Measurements from ENCODE around the gene SV2B.

Gene SV2B

GRCh38 chr15:91136386-91136923 lies 36.4 kb downstream of the SV2B start:
- no peak for DNase-seq (ENCODE audit: low read depth in 2 of 2)

DNA sequence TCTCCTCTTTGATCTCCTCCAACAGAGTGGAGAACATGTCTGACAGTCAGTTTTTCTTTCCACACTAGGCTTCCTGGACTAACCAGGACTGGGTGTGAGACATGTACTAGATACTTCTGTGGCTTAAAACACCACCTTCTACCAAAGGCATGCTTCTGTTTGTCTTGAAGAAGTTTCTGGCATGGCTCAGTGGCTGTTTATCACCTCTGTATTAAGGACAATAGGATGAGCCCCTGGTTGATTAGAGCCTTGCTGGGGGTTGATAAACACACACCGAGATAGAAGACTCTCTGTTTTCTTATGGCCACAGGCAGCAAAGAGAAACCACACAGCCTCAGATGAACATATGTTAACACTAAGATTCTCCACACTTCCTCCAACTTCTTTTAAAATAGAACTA lies 40.5 kb downstream of the SV2B start:
- no peak for DNase-seq (ENCODE audit: low read depth in 2 of 2)

DNA sequence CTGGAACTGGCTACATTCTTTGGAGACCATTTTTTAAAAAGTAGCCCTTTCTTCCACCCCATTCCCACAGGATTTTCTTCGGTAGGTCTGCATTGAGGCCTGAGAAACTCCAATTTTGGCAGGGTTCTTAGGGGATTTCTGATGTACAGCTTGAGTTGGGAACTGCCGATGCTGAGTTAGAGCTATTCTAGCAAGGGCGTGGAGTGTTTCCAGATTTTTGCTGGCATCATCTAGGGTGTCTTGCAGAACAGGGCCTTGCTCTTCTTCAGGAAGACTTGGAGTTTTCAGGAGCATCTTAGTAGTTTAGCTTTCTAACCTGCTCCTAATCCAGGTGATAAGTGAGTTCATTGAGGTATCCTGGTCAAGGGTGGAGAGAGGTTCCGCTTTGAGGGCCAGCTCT lies 41.0 kb downstream of the SV2B start:
- DNase-seq (ENCODE audit: low read depth in 2 of 2), result no peak

- no peak for DNase-seq (ENCODE audit: low read depth in 2 of 2)
Observed at GRCh38 chr15:91142106-91142744, 42.2 kb downstream of the SV2B start.

- DNase-seq (ENCODE audit: low read depth in 2 of 2), result no peak
Observed at GRCh38 chr15:91142946-91143345, 42.9 kb downstream of the SV2B start.

GRCh38 chr15:91146728-91147127 lies 46.7 kb downstream of the SV2B start:
- DNase-seq (ENCODE audit: low read depth in 2 of 2), result no peak

- DNase-seq (ENCODE audit: low read depth in 2 of 2), result no peak
Observed at GRCh38 chr15:91148243-91148642, 48.2 kb downstream of the SV2B start.

GRCh38 chr15:91150502-91151160 lies 50.6 kb downstream of the SV2B start:
- no peak for DNase-seq (ENCODE audit: low read depth in 2 of 2)

- no peak for DNase-seq (ENCODE audit: low read depth in 2 of 2)
Observed at GRCh38 chr15:91151781-91152563, 51.9 kb downstream of the SV2B start.

GRCh38 chr15:91152896-91153581 lies 53.0 kb downstream of the SV2B start:
- no peak for DNase-seq (ENCODE audit: low read depth in 2 of 2)

DNA sequence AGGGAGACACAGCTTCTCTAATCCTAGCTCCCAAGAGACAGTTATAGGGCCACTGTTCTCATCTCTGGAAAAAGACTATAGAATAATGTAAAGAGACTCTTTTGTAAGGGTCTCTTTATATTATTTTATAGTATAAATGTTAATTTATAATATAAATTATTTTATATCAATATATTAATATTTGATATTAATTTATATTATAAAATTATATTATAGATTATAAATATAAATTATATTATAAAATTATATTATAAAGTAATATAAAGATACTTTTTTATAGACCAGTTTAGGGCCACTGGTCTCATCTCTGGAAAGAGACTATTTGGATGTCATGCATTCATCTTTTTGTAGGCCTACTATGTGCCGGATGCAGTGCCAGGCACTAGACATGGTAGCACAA lies 53.9 kb downstream of the SV2B start:
- DNase-seq (ENCODE audit: low read depth in 2 of 2), result no peak

- no peak for DNase-seq (ENCODE audit: low read depth in 2 of 2)
Observed at GRCh38 chr15:91156175-91156726, 56.2 kb downstream of the SV2B start.

DNA sequence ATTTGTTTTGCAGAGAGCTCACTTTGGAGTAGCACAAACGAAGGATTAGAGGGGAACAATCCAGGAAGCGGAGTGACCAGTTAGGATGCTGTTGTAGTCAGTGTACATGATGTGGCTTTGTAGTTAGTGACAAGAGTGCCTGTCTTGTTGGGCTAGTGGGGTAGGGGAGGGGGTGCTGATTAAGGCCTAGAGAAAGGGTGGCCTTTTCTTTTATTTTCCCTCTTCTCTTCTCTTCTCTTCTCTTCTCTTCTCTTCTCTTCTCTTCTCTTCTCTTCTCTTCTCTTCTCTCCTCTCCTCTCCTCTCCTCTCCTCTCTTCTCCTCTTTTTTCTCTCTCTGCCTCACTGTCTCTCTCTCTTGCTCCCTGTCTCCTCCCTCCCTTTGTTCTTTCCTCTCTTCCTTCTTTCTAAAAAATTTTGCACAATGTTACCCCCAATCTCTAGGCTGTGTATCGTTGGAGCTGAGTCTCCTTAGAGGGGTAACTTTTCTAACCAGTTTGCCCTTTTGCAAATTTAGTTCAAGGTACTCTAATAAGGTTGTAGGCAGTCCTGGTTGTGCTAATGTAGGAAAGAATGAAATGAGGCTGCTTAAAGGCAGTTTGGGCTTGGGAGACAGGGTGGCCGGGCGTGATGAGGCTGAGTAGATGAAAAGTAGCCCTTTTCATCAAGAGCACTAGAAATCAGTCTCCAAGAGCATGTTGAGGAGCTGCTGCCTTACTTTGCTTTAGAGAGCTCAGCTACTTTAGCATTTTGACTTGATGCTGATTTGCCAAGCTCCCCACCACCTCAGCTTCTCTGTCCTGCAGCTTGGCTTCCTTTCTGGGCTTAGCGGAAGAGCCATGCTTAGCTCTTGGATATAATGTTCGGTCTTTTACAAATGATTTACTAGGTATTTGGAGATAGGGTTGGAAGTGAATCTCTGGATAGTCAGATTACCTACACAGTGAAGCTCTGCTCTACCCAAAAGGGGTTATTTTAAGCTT lies 58.6 kb downstream of the SV2B start:
- no peak for DNase-seq (ENCODE audit: low read depth in 2 of 2)

DNA sequence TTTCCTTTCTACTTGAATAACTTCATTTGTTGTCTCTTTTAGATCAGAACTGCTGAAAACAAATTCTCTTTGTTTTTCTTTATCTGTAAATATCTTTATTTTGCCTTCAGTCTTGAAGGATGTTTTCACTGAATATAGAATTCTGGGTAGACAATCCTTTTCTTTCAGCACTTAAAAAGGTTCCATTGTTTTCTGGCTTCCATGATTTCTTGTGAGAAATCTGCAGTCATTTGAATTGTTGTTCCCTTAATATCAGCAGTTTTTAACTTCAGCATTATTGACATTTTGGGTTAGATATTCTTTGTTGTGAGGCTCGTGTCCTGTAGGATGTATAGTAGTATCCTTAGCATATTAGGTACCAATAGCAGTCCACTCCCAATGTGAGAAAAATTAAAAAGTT lies 65.8 kb downstream of the SV2B start:
- no peak for DNase-seq (ENCODE audit: low read depth in 2 of 2)

DNA sequence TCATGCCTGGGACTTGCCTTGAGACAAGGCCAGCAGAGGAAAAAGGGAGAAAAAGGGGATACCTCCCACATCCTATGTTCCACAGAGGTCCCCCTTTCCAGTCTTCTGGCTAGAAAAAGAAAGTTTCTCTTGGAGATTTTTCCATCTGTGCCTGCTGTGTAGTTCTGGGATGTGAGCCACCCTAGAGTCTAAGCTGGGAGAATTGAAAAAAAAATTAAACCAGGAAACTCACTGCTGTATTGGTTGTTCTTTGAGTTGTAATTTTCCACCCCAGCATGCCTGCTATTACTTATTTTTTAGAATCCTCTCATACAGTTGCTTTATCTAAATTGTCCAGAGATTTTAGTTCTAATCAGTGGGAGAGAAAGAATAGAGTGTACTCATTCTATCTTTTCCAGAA lies 68.4 kb downstream of the SV2B start:
- DNase-seq (ENCODE audit: low read depth in 2 of 2), result no peak

DNA sequence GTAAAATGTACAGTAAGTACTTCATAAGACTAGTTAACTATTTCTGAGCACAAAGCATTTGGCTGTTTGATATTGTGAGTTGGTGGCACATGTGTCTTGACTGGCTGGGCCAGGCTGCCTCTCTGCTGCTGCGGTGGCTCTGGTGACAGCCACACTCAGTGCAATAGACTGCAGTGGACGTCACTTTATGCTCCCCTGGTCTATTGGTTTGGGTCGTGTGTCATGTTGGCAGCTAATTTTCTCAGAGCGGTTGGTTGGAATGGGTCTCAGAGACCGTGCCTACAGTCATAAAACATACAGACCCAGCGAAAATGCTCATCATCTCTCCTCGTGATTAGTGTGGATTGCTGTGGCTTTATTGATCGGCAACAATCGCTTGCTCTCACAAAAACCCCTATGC lies 71.3 kb downstream of the SV2B start:
- no peak for DNase-seq (ENCODE audit: low read depth in 2 of 2)

GRCh38 chr15:91182101-91182500 lies 82.0 kb downstream of the SV2B start:
- DNase-seq (ENCODE audit: low read depth in 2 of 2), result no peak

GRCh38 chr15:91183596-91183995 lies 83.5 kb downstream of the SV2B start:
- DNase-seq (ENCODE audit: low read depth in 2 of 2), result no peak

DNA sequence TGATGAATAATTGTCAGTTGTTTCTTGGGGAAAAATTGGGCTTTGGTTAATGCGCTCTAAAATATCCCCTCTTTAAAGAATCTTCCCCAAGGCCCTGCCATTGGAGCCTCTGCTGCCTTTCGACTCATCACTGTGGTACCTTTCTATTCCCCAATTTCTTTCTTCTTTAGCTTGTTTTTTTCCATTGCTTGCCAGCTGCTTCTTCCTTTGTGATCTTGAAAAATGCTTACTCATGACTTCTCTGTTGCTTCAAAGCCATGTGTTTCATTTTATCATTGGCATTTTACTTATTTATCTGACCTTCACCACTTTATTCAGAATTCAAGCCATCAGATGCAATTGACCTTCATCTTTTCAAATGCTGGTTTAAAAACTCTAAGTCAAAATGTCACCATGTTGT lies 84.4 kb downstream of the SV2B start:
- no peak for DNase-seq (ENCODE audit: low read depth in 2 of 2)

- DNase-seq (ENCODE audit: low read depth in 2 of 2), result no peak
Observed at GRCh38 chr15:91186904-91187656, 87.0 kb downstream of the SV2B start.
